Suprapubic skin (tissue), 4 donors: ENCODE measurements around the gene TGM1. TPM values are rescaled to one million over a fixed set of nuclear protein-coding genes. Genes with fewer than 3 reads are reported as not detected.

Source experiments
- DNase-seq, 2 donors: peaks; one replicate each; pipeline ENCODE4 v3.0.0-alpha.2; 2019; ENCODE audit warnings: low spot score in 2 of 2
- H3K27ac ChIP-seq: fragments of 200-600 bp; sonication (generic); one replicate; pipeline ENCODE4 v1.5.1; 2019
- H3K27me3 ChIP-seq: fragments of 200-600 bp; sonication (generic); one replicate; pipeline ENCODE4 v1.5.1; 2019
- H3K36me3 ChIP-seq: fragments of 200-600 bp; sonication (generic); one replicate; pipeline ENCODE4 v1.5.1; 2019
- H3K4me1 ChIP-seq: fragments of 200-600 bp; sonication (generic); one replicate; pipeline ENCODE4 v1.5.1; 2019
- H3K4me3 ChIP-seq: fragments of 200-600 bp; sonication (generic); one replicate; pipeline ENCODE4 v1.5.1; 2019; ENCODE audit warnings: mild to moderate bottlenecking
- H3K9me3 ChIP-seq: fragments of 200-600 bp; sonication (generic); one replicate; pipeline ENCODE4 v1.5.1; 2019
- EP300 ChIP-seq: sonication (generic); formaldehyde crosslinking; IDR thresholded peaks from one replicate; pipeline ENCODE4 v1.6.1; 2017; ENCODE audit warnings: antibody characterized with exemption
- POLR2A ChIP-seq, 2 donors: fragments of 450-650 bp; IDR thresholded peaks; one replicate each; pipeline ENCODE4 v1.6.1; 2017; ENCODE audit warnings: antibody characterized with exemption in 2 of 2, mild to moderate bottlenecking in 2 of 2, moderate library complexity in 2 of 2
- POLR2AphosphoS5 ChIP-seq, 3 donors: sonication (generic); formaldehyde crosslinking; IDR thresholded peaks; one replicate each; pipeline ENCODE4 v1.6.1; 2017; ENCODE audit warnings: antibody characterized with exemption in 3 of 3
- WGBS: methylation state at CpG from one replicate; pipeline ENCODE4 v1.1.5; 2018; 5-methylcytosine and 5-hydroxymethylcytosine counted together
- total RNA-seq, 4 donors: library from RNA; depleted of rRNA; stranded (reverse); fragments of >200 nt; gene quantifications; one replicate each; pipeline ENCODE4 v1.1.0, GENCODE V29; 2016
- TF ChIP-seq, protein P1 (sequence below), 2 donors: fragments of 200-600 bp in 1 of 2; fragments of 450-650 bp in 1 of 2; sonication (generic) in 1 of 2; IDR thresholded peaks; one replicate each; pipeline ENCODE4 v1.5.1; 2016 to 2019; ENCODE audit warnings: antibody characterized with exemption in 2 of 2, mild to moderate bottlenecking in 1 of 2, moderate library complexity in 1 of 2

TGM1 gene
- total RNA-seq, 4 donors from 2014 or later, result 127 to 144 (median 130) TPM

DNA sequence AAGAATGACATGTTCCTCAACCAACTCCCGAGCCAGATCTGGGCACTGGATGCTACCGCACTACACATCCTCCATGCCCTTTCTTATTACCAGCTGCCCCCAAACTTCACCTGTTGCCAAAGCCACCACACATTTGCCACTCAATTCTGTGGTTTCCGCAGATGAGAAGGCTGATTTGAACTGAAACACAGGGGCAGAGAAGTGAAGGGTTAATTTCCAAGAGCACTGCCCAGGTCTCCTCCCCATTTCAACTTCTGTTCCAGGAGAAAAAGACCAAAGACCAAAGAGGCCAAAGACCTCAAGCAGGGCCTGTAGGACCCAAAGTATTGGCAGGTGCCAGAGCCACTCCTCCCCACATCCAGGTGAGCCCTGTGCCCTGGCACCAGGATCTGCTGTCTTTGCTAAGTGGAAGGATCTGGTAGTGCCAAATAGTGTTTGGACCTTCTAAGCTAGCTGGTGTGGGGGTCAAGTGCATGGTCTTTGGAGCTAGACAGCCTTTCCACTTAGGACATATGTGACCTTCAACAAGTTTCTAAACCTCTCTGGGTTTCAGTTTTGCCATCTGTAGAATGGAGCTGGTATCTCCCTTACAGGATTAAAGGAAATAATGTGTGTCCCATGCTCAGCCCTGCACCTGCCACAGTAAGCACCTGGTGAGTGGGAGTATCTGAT lies 28.6 kb upstream of the TGM1 start:
- TF ChIP-seq EP300 (no peak), POLR2A (IDR thresholded peaks at IDR 0.05) (no peak), POLR2AphosphoS5 (IDR thresholded peaks at IDR 0.05) (no peak)
- TF ChIP-seq, protein P1, sequence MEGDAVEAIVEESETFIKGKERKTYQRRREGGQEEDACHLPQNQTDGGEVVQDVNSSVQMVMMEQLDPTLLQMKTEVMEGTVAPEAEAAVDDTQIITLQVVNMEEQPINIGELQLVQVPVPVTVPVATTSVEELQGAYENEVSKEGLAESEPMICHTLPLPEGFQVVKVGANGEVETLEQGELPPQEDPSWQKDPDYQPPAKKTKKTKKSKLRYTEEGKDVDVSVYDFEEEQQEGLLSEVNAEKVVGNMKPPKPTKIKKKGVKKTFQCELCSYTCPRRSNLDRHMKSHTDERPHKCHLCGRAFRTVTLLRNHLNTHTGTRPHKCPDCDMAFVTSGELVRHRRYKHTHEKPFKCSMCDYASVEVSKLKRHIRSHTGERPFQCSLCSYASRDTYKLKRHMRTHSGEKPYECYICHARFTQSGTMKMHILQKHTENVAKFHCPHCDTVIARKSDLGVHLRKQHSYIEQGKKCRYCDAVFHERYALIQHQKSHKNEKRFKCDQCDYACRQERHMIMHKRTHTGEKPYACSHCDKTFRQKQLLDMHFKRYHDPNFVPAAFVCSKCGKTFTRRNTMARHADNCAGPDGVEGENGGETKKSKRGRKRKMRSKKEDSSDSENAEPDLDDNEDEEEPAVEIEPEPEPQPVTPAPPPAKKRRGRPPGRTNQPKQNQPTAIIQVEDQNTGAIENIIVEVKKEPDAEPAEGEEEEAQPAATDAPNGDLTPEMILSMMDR (IDR thresholded peaks at IDR 0.05), result no peak
- DNase-seq, result no peak

DNA sequence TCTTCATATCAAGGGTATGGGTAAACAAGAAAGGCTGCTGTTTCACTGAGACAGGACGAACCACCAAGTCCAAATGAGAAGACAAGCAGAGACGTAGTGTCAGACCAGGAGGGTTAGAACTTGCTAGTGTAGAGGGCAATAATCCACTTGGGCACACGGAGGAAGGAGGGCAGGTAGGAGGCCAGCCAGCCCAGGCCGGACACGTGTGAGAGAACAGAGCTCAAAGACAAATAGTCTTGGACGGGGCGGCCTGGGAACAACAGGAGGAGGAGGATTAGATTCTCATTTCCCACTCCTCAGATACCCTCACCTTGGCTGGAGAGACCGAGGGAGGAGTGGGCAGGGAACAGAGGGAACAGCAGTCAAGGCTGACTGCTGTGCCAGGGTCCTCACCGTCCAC lies 27.8 kb upstream of the TGM1 start:
- 79% methylated on average over 9 of the region's 9 CpGs for WGBS
- Histone ChIP-seq H3K27me3 (no peaks in the 10 kb centered on the region), H3K9me3 (no peaks in the 10 kb centered on the region), H3K36me3 (peaks cover 47% of the 10 kb centered on the region), H3K27ac (no peak overlapping the region), H3K4me3 (no peak overlapping the region), H3K4me1 (peaks cover 4% of the 10 kb centered on the region)
- TF ChIP-seq POLR2A (IDR thresholded peaks at IDR 0.05), result no peak
- DNase-seq, result no peak

More for the DNA sequence above, 28.6 kb upstream of the TGM1 start:
- Histone ChIP-seq H3K36me3 (peaks cover 56% of the 10 kb centered on the region), H3K27ac (no peak overlapping the region), H3K4me3 (no peak overlapping the region), H3K27me3 (no peaks in the 10 kb centered on the region), H3K9me3 (no peaks in the 10 kb centered on the region), H3K4me1 (peaks cover 3% of the 10 kb centered on the region)
- WGBS, result 88% methylated on average over 3 of the region's 3 CpGs

DNA sequence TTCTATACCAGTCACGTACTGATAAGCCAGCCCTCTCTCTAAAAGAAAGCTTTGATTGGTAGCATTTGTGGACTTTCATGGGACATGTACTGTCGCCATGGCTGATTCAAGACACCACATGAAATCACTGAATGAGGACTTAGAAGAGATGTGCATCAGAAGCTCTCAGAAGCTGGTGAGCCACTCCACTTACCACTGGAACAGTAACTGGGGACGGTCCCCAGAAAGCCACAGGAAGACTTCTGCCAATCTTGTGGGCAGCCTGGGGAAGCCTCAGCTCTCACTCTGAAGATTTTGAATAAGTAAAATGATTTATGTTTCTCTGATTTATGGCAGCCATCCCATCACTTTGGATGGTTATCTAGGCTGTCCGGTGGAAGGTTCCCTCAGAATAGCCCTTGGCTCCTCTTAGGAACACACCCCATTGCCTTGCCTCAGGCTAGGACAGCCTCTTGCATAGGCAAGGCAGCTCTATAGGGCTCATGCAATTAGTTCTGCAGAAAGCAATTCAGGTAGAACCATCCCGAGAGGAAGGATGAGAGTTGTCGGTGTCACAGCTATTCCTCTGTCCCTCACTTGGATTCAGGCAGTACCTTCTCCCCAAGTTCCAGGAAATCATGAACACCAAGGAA lies 26.8 kb upstream of the TGM1 start:
- H3K36me3 ChIP-seq, result peaks cover 38% of the 10 kb centered on the region
- no peak for DNase-seq
- no peaks in the 10 kb centered on the region for H3K9me3 ChIP-seq
- no peak overlapping the region for H3K27ac ChIP-seq
- H3K4me1 ChIP-seq, result peaks cover 4% of the 10 kb centered on the region
- 76% methylated on average over 5 of the region's 6 CpGs for WGBS
- no peaks in the 10 kb centered on the region for H3K27me3 ChIP-seq
- no peak overlapping the region for H3K4me3 ChIP-seq
- TF ChIP-seq, protein P1 (IDR thresholded peaks at IDR 0.05), result no peak
- TF ChIP-seq EP300 (no peak), POLR2AphosphoS5 (IDR thresholded peaks at IDR 0.05) (no peak), POLR2A (IDR thresholded peaks at IDR 0.05) (no peak)

DNA sequence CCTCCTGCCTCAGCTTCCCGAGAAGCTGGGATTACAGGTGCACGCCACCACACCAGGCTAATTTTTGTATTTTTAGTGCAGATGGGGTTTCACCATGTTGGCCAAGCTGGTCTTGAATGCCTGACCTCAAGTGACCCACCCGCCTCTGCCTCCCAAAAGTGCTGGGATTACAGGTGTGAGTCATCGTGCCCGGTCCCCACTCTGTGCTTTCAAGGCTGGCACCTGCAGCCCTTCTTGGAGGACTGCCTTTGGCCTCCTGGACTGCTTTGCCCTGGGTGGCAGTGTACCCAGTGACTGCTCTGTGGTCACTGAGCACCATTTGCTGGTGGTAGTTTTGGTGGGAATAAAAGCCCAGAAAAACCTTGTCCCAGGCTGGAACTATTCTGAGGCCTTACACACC lies 24.0 kb upstream of the TGM1 start:
- TF ChIP-seq POLR2A (IDR thresholded peaks at IDR 0.05) (no peak), POLR2AphosphoS5 (IDR thresholded peaks at IDR 0.05) (no peak), EP300 (no peak)
- TF ChIP-seq, protein P1 (IDR thresholded peaks at IDR 0.05), result no peak
- H3K27me3 ChIP-seq, result no peaks in the 10 kb centered on the region
- no peaks in the 10 kb centered on the region for H3K9me3 ChIP-seq
- 92% methylated on average over 5 of the region's 5 CpGs for WGBS
- H3K36me3 ChIP-seq, result peaks cover 29% of the 10 kb centered on the region
- no peak for DNase-seq
- peaks cover 6% of the 10 kb centered on the region for H3K4me1 ChIP-seq
- no peak overlapping the region for H3K27ac ChIP-seq
- no peak overlapping the region for H3K4me3 ChIP-seq

DNA sequence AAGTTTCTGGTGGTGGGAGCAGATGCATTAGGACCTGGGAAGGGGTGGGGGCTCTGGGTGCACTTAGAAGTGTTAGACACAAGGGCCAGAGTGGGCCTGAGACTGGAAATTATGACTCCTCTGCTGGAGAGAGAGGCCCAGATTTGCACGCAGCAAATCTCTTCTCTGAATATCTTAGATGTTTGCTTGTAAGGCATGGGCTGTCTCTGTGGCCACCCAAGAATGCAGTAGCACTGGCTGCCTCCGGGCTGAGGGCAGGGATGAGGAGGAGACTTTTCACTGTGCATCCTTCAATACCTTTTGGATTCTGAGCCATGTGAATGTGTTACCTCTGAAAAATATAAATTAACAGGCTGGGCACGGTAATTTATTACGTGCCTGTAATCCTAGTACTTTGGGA lies 22.4 kb upstream of the TGM1 start:
- no peaks in the 10 kb centered on the region for H3K27me3 ChIP-seq
- no peaks in the 10 kb centered on the region for H3K9me3 ChIP-seq
- 53% methylated on average over 4 of the region's 4 CpGs for WGBS
- no peak overlapping the region for H3K27ac ChIP-seq
- TF ChIP-seq, protein P1 (IDR thresholded peaks at IDR 0.05), result no peak
- TF ChIP-seq POLR2AphosphoS5 (IDR thresholded peaks at IDR 0.05), result no peak
- peaks cover 16% of the 10 kb centered on the region for H3K4me1 ChIP-seq
- no peak overlapping the region for H3K4me3 ChIP-seq
- peaks cover 12% of the 10 kb centered on the region for H3K36me3 ChIP-seq
- no peak for DNase-seq
